Measurements from ENCODE around the gene DEFB123.

DEFB123 gene

DNA sequence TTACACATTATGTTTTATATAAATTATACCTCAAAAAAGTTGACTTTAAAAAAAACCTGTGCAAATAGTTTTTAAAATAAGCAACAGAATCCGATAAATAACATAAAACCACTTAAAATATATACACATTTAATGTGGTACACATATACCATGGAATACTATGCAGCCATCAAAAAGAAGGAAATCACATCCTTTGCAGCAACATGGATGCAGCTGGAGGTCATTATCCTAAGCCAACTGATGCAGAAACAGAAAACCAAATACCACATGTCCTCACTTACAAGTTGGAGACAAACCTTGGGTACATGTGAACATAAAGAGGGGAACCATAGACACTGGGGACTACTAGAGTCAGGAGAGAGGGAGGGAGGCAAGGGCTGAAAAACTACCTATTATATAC lies 30.4 kb upstream of the DEFB123 start:
- TF ChIP-seq NFIC (IDR thresholded peaks at IDR 0.05) (no peak), CEBPB (IDR thresholded peaks at IDR 0.05) (no peak), EGR1 (IDR thresholded peaks at IDR 0.05) (no peak), EP300 (IDR thresholded peaks at IDR 0.05; ENCODE audit: borderline replicate concordance) (no peak)

DNA sequence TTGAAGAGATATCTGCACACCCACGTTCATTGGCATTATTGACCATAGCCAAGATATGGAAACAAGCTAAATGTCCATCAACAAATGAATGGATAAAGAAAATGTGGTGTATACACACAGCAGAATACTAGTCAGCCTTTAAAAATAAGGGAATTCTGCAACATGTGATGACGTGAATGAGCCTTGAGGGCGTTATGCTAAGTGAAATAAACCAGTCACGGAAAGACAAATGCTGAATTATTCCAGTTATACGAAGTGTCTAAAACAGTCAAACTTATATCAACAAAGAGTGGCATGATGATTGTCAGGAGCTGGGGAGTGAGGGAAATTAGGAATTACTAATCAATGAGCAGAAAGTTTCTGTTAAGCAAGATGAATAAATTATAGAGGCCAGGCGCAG lies 26.1 kb upstream of the DEFB123 start:
- no peak for TF ChIP-seq EGR1 (IDR thresholded peaks at IDR 0.05)
- TF ChIP-seq, protein P1, sequence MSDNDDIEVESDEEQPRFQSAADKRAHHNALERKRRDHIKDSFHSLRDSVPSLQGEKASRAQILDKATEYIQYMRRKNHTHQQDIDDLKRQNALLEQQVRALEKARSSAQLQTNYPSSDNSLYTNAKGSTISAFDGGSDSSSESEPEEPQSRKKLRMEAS (IDR thresholded peaks at IDR 0.05), result no peak
- no peak for TF ChIP-seq NFIC (IDR thresholded peaks at IDR 0.05)
- TF ChIP-seq CEBPB (IDR thresholded peaks at IDR 0.05), result no peak
- TF ChIP-seq CREB1 (IDR thresholded peaks at IDR 0.05; ENCODE audit: low read depth), result no peak
- TF ChIP-seq, protein P2, sequence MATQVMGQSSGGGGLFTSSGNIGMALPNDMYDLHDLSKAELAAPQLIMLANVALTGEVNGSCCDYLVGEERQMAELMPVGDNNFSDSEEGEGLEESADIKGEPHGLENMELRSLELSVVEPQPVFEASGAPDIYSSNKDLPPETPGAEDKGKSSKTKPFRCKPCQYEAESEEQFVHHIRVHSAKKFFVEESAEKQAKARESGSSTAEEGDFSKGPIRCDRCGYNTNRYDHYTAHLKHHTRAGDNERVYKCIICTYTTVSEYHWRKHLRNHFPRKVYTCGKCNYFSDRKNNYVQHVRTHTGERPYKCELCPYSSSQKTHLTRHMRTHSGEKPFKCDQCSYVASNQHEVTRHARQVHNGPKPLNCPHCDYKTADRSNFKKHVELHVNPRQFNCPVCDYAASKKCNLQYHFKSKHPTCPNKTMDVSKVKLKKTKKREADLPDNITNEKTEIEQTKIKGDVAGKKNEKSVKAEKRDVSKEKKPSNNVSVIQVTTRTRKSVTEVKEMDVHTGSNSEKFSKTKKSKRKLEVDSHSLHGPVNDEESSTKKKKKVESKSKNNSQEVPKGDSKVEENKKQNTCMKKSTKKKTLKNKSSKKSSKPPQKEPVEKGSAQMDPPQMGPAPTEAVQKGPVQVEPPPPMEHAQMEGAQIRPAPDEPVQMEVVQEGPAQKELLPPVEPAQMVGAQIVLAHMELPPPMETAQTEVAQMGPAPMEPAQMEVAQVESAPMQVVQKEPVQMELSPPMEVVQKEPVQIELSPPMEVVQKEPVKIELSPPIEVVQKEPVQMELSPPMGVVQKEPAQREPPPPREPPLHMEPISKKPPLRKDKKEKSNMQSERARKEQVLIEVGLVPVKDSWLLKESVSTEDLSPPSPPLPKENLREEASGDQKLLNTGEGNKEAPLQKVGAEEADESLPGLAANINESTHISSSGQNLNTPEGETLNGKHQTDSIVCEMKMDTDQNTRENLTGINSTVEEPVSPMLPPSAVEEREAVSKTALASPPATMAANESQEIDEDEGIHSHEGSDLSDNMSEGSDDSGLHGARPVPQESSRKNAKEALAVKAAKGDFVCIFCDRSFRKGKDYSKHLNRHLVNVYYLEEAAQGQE (IDR thresholded peaks at IDR 0.05; ENCODE audit: low read depth), result no peak
- TF ChIP-seq RAD21 (IDR thresholded peaks at IDR 0.05; ENCODE audit: low read depth), result no peak
- no peak for TF ChIP-seq EP300 (IDR thresholded peaks at IDR 0.05; ENCODE audit: borderline replicate concordance)
- no peak for TF ChIP-seq TCF12 (IDR thresholded peaks at IDR 0.05; ENCODE audit: low read depth)
- no peak for TF ChIP-seq TEAD4 (IDR thresholded peaks at IDR 0.05)
- no peak for TF ChIP-seq YY1 (IDR thresholded peaks at IDR 0.05; ENCODE audit: low read depth)
- TF ChIP-seq FOXM1 (IDR thresholded peaks at IDR 0.05; ENCODE audit: borderline replicate concordance, low read depth), result no peak
- TF ChIP-seq TAF1 (IDR thresholded peaks at IDR 0.05; ENCODE audit: low read depth), result no peak
- no peak for TF ChIP-seq ZBTB7A (IDR thresholded peaks at IDR 0.05; ENCODE audit: low read depth)
- no peak for TF ChIP-seq USF1 (IDR thresholded peaks at IDR 0.05)

GRCh38 chr20:31415653-31416052 lies 24.8 kb upstream of the DEFB123 start:
- no peak for TF ChIP-seq NFIC (IDR thresholded peaks at IDR 0.05)
- TF ChIP-seq USF1 (IDR thresholded peaks at IDR 0.05), result no peak
- no peak for TF ChIP-seq TEAD4 (IDR thresholded peaks at IDR 0.05)
- TF ChIP-seq EGR1 (IDR thresholded peaks at IDR 0.05), result no peak
- no peak for TF ChIP-seq CREB1 (IDR thresholded peaks at IDR 0.05; ENCODE audit: low read depth)
- no peak for TF ChIP-seq RAD21 (IDR thresholded peaks at IDR 0.05; ENCODE audit: low read depth)
- no peak for TF ChIP-seq YY1 (IDR thresholded peaks at IDR 0.05; ENCODE audit: low read depth)
- no peak for TF ChIP-seq TCF12 (IDR thresholded peaks at IDR 0.05; ENCODE audit: low read depth)
- TF ChIP-seq CEBPB (IDR thresholded peaks at IDR 0.05), result no peak
- TF ChIP-seq ZBTB7A (IDR thresholded peaks at IDR 0.05; ENCODE audit: low read depth), result no peak
- no peak for TF ChIP-seq FOXM1 (IDR thresholded peaks at IDR 0.05; ENCODE audit: borderline replicate concordance, low read depth)
- TF ChIP-seq EP300 (IDR thresholded peaks at IDR 0.05; ENCODE audit: borderline replicate concordance), result no peak
- TF ChIP-seq TAF1 (IDR thresholded peaks at IDR 0.05; ENCODE audit: low read depth), result no peak

DNA sequence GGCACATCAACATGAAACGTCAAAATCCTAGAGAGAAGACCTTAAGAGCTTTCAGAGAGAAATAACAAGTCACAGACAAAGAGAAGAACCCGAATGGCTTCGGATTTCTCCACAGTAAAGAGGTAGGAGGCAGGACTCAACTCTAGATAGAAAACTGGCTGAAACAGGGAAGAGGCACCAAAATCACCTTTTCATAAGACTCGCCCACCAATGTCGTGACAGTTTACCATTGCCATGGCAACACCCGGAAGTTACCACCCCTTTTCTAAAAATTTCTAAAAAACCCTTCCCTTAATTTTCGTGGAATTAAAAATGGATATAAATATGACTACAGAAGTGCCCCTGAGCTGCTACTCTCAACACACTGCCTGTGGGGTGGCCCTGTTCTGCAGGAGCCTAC lies 22.1 kb upstream of the DEFB123 start:
- TF ChIP-seq, protein P2 (IDR thresholded peaks at IDR 0.05; ENCODE audit: low read depth), result no peak
- TF ChIP-seq CEBPB (IDR thresholded peaks at IDR 0.05) (no peak), CREB1 (IDR thresholded peaks at IDR 0.05; ENCODE audit: low read depth) (no peak), ZBTB7A (IDR thresholded peaks at IDR 0.05; ENCODE audit: low read depth) (no peak), RAD21 (IDR thresholded peaks at IDR 0.05; ENCODE audit: low read depth) (no peak), USF1 (IDR thresholded peaks at IDR 0.05) (no peak), FOXM1 (IDR thresholded peaks at IDR 0.05; ENCODE audit: borderline replicate concordance, low read depth) (no peak)
- TF ChIP-seq, protein P1 (IDR thresholded peaks at IDR 0.05), result no peak

- no peak for TF ChIP-seq CREB1 (IDR thresholded peaks at IDR 0.05; ENCODE audit: low read depth)
Observed at GRCh38 chr20:31425797-31426196, 14.6 kb upstream of the DEFB123 start.

DNA sequence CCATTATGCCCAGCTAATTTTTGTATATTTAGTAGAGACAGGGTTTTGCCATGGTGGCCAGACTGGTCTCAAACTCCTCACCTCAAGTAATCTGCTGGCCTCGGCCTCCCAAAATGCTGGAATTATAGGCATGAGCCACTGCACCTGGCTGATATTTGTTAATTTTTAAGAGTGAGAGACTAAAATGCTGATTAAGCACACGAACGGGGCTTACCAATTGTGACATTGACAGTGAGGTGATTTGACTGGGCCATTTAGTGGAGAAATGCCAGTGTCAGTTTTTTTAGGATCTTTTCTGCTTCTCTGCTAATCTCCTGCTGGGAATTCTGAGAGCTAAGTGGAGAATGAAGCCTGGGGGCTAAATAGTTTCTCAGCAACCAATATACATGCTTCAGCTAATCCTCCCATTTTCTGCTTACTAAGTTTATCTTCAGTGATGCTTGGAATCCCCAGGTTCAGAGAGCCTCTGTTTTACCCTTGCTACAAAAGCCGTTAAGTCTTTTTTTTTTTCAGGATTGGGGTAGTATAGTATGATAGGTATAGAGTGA lies 9.8 kb upstream of the DEFB123 start:
- TF ChIP-seq FOXM1 (IDR thresholded peaks at IDR 0.05; ENCODE audit: borderline replicate concordance, low read depth) (no peak), USF1 (IDR thresholded peaks at IDR 0.05) (no peak), TAF1 (IDR thresholded peaks at IDR 0.05; ENCODE audit: low read depth) (no peak), NFIC (IDR thresholded peaks at IDR 0.05) (no peak), TEAD4 (IDR thresholded peaks at IDR 0.05) (no peak), TCF12 (IDR thresholded peaks at IDR 0.05; ENCODE audit: low read depth) (no peak), EGR1 (IDR thresholded peaks at IDR 0.05) (no peak)
- TF ChIP-seq, protein P2 (IDR thresholded peaks at IDR 0.05; ENCODE audit: low read depth), result no peak
- TF ChIP-seq, protein P1 (IDR thresholded peaks at IDR 0.05), result no peak

All from Ishikawa (cell line).